NCI-H187 (cell line): ENCODE data around the gene TFEB.
"Not testable (repeated sequence)": the region's sequence is repeated elsewhere in the genome, so short reads cannot be mapped to it uniquely, and the experiment has no call there.

Experiments
- DNase-seq, 2 experiments: peaks; one replicate each; lab custom pipeline; 2025; lab: John Stamatoyannopoulos, UW

Gene TFEB

GRCh38 chr6:41735427-41736185 lies at the start of gene TFEB:
Gene TFEB, minus strand, starts transcription at chr6:41735608. Its CDS starts 44,395 bp downstream, at chr6:41691213.
- peak; percentile 81 to 83 for DNase-seq

- DNase-seq: no peak
Observed at GRCh38 chr6:41784581-41785171, 49.3 kb upstream of the TFEB start.

DNA sequence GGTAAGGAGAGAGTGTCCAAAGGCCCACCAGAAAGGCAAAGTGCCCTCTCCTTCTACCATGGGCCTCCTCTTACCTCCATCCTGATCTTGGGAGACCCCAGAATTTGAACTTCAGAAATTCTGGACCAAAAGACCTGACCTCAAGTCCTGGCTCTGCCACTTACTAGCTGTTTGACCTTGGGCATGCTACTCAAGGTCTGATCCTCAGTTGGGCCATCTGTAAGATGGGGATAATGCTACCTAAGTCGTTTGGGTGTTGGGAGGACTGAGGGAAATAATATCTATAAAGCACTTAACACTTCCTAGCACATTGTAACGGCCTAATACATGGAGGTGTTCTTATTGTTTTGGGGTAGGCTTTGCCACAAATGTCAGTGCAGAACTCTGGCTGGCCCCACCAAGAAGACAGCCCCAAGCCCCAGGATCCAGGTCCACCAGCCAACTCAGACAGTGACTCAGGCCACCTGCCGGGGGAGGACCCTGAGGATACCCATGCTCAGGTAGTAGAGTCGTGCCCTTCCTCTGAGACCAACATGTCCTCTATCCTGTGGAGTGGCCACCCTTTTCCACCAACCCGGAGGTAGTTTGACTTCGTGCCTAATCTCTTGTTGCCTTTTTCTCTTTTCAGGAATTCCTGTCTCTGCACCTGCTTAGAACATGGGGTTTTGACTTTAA lies 47.8 kb upstream of the TFEB start:
- no peak for DNase-seq

- DNase-seq: no peak
Observed at GRCh38 chr6:41781366-41781730, 45.9 kb upstream of the TFEB start.

GRCh38 chr6:41780551-41781365 lies 45.4 kb upstream of the TFEB start, which contains the start of gene PRICKLE4:
Gene PRICKLE4, plus strand, starts transcription at chr6:41780782. Its CDS starts 2,692 bp downstream, at chr6:41783474.
- DNase-seq: no peak

GRCh38 chr6:41779788-41780550 lies 44.6 kb upstream of the TFEB start, which contains the start of gene FRS3:
Gene FRS3, minus strand, starts transcription at chr6:41779900. Its CDS starts 2,913 bp downstream, at chr6:41776987.
- peak; percentile 81 to 90 for DNase-seq

GRCh38 chr6:41779336-41779735 lies 43.9 kb upstream of the TFEB start:
- DNase-seq: no peak

DNA sequence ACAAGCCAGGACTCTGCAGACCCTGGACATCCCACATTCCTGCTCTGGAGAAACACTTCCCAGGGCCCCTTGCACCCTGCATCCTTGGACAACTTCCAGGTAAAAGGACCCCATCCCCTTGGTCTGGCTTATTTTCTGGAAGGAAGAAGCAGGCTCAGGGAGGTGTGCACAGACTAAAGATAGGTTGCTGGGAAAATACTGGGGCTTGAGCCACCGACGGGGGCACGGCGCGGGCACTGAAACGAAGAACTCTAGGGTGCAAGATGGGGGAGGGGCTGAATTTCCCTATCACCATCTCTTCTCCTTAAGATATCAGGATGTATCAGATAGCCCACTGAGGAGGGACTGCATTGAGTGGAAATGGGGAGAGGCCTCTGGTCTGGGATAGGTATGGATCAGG lies 43.5 kb upstream of the TFEB start:
- no peak for DNase-seq

GRCh38 chr6:41777551-41778285 lies 42.3 kb upstream of the TFEB start:
- no peak for DNase-seq

- no peak for DNase-seq
Observed at GRCh38 chr6:41775293-41775882, 40.0 kb upstream of the TFEB start.

GRCh38 chr6:41774841-41775240 lies 39.4 kb upstream of the TFEB start:
- no peak for DNase-seq

GRCh38 chr6:41771058-41771983 lies 35.9 kb upstream of the TFEB start:
- no peak for DNase-seq

- DNase-seq: no peak
Observed at GRCh38 chr6:41770381-41771057, 35.1 kb upstream of the TFEB start.

DNA sequence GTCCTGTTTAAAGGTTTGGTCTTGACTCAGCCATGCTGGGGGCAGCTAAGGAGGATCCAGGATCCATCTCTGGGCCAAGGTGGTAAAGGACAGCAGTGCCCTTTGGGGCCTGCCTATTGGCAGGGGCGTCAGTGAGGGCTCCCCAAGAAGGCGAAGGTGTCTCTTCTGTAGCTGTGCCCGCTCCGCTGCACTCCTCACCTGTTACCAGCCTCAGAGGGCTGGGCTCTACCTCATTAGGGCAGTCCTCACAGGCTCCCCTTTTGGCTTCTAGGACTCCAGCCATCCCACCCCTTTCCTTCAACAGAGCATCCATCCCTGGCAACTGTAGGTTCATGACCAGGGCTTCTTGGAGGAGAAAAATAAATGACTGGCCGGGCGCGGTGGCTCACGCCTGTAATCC lies 34.0 kb upstream of the TFEB start:
- DNase-seq: no peak

DNA sequence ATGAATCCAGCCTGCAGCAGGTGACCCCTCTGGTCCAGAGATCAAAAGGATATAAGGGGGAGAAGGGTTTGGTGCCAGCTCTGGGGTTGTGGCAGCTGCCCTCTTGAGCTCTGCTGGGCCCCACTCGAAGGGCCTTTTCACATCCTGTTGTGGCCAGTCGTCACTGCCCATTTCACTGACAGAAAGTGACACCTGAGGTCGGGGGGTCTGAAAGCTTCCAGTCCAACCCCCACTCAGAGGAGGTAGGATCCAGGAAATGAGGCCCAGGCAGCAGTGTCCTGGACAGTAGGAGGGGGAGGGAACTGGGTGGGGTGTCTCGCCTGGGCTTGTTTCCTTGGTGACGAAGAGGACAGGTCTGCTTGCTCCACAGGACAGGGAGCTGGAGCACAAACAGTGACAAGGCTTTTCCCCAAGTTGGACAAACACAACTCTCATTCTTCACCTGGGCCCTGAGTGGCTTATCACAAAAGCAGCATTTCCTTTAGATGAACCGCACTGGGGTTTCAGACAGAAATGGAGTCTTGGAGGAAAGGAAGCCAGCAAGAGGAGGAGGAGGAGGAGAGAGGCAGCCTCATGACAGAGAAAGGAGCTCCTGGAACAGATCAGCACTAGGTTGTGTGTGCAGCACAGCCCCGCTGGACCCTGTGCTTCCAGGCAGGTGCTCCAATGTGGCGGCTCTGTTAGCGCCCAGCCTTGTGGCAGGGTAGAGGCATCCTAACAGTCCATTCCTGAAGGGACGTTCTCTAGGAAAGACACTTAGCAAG lies 33.3 kb upstream of the TFEB start:
- no peak for DNase-seq

- DNase-seq: no peak
Observed at GRCh38 chr6:41767112-41767833, 31.9 kb upstream of the TFEB start.

- not testable (repeated sequence) for DNase-seq
Observed at GRCh38 chr6:41766043-41766664, 30.7 kb upstream of the TFEB start.
